ENCODE results near the gene SNN. TPM values are rescaled to one million over a fixed set of nuclear protein-coding genes. Genes with fewer than 3 reads are reported as not detected.

Gene SNN
- total and polyA plus RNA-seq, 2 of the 8 experiments (the other 6 are each of a cell fraction or from before 2014, with no cell fraction given) = 37.4 to 66.9 TPM

DNA sequence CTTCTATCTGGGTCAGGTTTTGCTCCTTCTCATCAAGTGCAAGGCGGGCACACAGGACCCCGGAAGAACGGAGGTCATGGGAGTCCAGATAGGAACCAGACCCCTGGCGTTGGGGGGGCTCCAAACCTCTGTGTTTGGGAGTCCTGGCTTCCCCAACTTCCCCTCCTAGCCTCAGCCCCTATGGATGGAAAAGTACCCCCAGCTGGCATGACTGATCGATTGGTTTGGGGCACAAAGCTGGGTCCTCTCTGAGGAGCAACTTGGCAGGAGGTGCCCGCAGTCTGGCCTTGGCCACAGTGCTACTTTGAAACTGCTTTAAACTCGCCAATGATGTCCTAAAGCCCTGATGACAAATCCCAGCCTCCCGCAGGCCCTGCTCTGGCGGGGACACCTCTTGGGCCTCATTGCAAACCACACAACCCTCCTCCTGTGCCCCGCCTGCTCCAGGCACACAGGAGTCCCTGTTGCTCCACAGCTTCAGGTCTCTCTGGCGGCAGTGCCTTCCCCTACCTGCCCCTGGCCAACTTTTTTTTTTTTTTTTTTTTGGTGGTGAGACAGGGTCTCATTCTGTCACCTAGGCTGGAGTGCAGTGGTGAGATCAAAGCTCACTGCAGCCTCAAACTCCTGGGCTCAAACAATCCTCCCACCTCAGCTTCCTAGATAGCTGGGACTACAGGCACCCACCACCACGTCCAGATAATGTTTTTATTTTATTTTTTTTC lies 38.0 kb upstream of the SNN start:
- Histone ChIP-seq H3K56ac (replicated peaks; ENCODE audit: insufficient read length, low read depth, low read length) (no peak overlapping the region), H4K5ac (ENCODE audit: insufficient read length, low read depth, low read length) (no peak overlapping the region), H3K23me2 (ENCODE audit: low read depth, low read length) (no peaks in the 10 kb centered on the region), H4K8ac (ENCODE audit: extremely low read depth, insufficient read depth, low read length) (no peak overlapping the region), H3K4me3 (ENCODE audit: extremely low read depth in 1 of 4, insufficient read depth in 2 of 4, low read depth in 3 of 4, low read length in 4 of 4) (no peak overlapping the region), H2BK120ac (replicated peaks; ENCODE audit: low read depth, low read length) (no peak overlapping the region), H4K20me1 (replicated peaks in 1 of 2; ENCODE audit: control insufficient read depth in 1 of 2, insufficient read depth in 2 of 2, low read length in 2 of 2) (no peaks in the 10 kb centered on the region), H3K27me3 (replicated peaks in 1 of 4; ENCODE audit: control insufficient read depth in 3 of 4, extremely low read depth in 1 of 4, insufficient read depth in 3 of 4, low read length in 3 of 4) (no peaks in the 10 kb centered on the region), H3K18ac (ENCODE audit: extremely low read depth, low read length) (no peak overlapping the region), H3K4me2 (ENCODE audit: insufficient read depth in 1 of 2, low read depth in 2 of 2, low read length in 2 of 2) (no peak overlapping the region), H3K27ac (ENCODE audit: low read depth, low read length) (no peak overlapping the region), H2BK15ac (ENCODE audit: low read length) (no peak overlapping the region), H3K4me1 (replicated peaks in 1 of 4; ENCODE audit: control insufficient read depth in 3 of 4, insufficient read depth in 4 of 4, low read length in 3 of 4) (peaks cover 0 to 6% (median 2%) of the 10 kb centered on the region in 4 experiments; a peak in 6 of 7 replicates), H2BK12ac (ENCODE audit: low read depth, low read length) (no peak overlapping the region), H3K79me2 (ENCODE audit: control insufficient read depth in 1 of 2, insufficient read depth in 2 of 2, low read length in 2 of 2) (no peaks in the 10 kb centered on the region), H2AK5ac (ENCODE audit: low read depth, low read length) (no peak overlapping the region), H3K79me1 (ENCODE audit: low read depth, low read length) (no peaks in the 10 kb centered on the region; the same call in 1 of the 2 replicates), H3K4ac (replicated peaks; ENCODE audit: insufficient read length, low read depth, low read length) (no peak overlapping the region), H3K9ac (replicated peaks in 1 of 4; ENCODE audit: extremely low read depth in 1 of 4, low read depth in 3 of 4, low read length in 3 of 4) (no peak overlapping the region), H3K9me3 (ENCODE audit: insufficient read depth in 2 of 2, low read depth in 1 of 2, low read length in 1 of 2) (no peaks in the 10 kb centered on the region), H2BK20ac (ENCODE audit: low read length) (no peak overlapping the region), H2AFZ (ENCODE audit: low read length) (no peak overlapping the region), H2BK5ac (ENCODE audit: low read depth, low read length) (no peak overlapping the region; the same call in 1 of the 2 replicates), H3K23ac (ENCODE audit: insufficient read length) (no peak overlapping the region), H3K36me3 (ENCODE audit: control insufficient read depth in 2 of 4, insufficient read depth in 4 of 4, low read length in 3 of 4) (no peaks in the 10 kb centered on the region), H3K14ac (ENCODE audit: insufficient read length) (no peak overlapping the region), H4K91ac (replicated peaks; ENCODE audit: insufficient read length, low read length) (no peak overlapping the region)
- TF ChIP-seq, protein P1, sequence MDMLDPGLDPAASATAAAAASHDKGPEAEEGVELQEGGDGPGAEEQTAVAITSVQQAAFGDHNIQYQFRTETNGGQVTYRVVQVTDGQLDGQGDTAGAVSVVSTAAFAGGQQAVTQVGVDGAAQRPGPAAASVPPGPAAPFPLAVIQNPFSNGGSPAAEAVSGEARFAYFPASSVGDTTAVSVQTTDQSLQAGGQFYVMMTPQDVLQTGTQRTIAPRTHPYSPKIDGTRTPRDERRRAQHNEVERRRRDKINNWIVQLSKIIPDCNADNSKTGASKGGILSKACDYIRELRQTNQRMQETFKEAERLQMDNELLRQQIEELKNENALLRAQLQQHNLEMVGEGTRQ (IDR thresholded peaks at IDR 0.05; ENCODE audit: low read length) = no peak
- DNase-seq (ENCODE audit: low read depth in 1 of 2, low spot score in 2 of 2) = no peak
- FAIRE-seq = no peak
- 81% methylated on average over 11 of the region's 12 CpGs; no CpG with 5 or more reads in 1 of the 2 experiments for WGBS, 2 experiments (ENCODE audit: extremely low coverage in 1 of 2, insufficient coverage in 1 of 2, insufficient read length in 1 of 2, insufficient replicate concordance in 2 of 2, low coverage in 1 of 2, low lambda C conversion rate in 2 of 2, missing lambda C conversion rate in 1 of 2)
- CTCF ChIA-PET (ENCODE audit: partially characterized antibody) = interaction anchor here (0.6 to 3.0 kb wide), 3 partner anchors 11 to 30 kb away, joined by 3 to 11 read pairs (median 4); no protein-coding TSS in a partner anchor
- POLR2A ChIA-PET (ENCODE audit: partially characterized antibody) = interaction anchor here (1.0 to 2.8 kb wide), 2 partner anchors 14 to 93 kb away, joined by 3 to 7 read pairs; no protein-coding TSS in a partner anchor
